ENCODE data around the gene POGK.

DNA sequence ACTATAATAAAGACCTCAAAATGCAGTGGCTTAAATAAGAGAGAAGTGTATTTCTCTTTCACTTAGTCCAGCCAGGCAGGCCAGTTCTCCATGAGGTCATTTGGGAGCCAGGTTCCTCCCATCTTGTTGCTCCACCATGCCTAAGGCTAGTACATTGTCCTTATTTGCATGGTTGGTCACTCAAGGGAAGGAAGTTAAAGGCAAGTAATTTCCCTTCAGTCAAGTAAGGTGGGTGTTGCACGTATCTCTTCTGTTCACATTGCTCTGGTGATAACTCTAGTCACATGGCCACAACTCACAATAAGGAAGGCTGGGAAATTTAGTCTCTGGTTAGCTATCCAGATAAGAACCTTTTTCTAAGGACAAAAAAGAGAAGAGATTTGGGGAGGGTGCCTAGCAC, 64.0 kb downstream of the POGK start:
- TF ChIP-seq, protein P1, sequence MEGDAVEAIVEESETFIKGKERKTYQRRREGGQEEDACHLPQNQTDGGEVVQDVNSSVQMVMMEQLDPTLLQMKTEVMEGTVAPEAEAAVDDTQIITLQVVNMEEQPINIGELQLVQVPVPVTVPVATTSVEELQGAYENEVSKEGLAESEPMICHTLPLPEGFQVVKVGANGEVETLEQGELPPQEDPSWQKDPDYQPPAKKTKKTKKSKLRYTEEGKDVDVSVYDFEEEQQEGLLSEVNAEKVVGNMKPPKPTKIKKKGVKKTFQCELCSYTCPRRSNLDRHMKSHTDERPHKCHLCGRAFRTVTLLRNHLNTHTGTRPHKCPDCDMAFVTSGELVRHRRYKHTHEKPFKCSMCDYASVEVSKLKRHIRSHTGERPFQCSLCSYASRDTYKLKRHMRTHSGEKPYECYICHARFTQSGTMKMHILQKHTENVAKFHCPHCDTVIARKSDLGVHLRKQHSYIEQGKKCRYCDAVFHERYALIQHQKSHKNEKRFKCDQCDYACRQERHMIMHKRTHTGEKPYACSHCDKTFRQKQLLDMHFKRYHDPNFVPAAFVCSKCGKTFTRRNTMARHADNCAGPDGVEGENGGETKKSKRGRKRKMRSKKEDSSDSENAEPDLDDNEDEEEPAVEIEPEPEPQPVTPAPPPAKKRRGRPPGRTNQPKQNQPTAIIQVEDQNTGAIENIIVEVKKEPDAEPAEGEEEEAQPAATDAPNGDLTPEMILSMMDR (IDR thresholded peaks at IDR 0.05; ENCODE audit: insufficient read depth, low read length, poor library complexity, severe bottlenecking), result no peak
- TF ChIP-seq EZH2phosphoT487 (conservative IDR thresholded peaks at IDR 0.05; ENCODE audit: low read length), result no peak
